ENCODE data around the gene NDUFV2.

The NDUFV2 gene

GRCh38 chr18:9058406-9058805 lies 44.1 kb upstream of the NDUFV2 start:
- no peak overlapping the region for H3K4me3 ChIP-seq (ENCODE audit: low read depth, low read length)
- TF ChIP-seq POLR2A (IDR thresholded peaks at IDR 0.05; ENCODE audit: extremely low read depth, insufficient read length) (no peak), CTCF (IDR thresholded peaks at IDR 0.05; ENCODE audit: low read depth, low read length) (no peak), MAX (IDR thresholded peaks at IDR 0.05; ENCODE audit: low read depth, low read length) (no peak), MYC (IDR thresholded peaks at IDR 0.05; ENCODE audit: low read depth, low read length) (no peak)
- no peak for DNase-seq (ENCODE audit: low read depth)

- TF ChIP-seq POLR2A (IDR thresholded peaks at IDR 0.05; ENCODE audit: extremely low read depth, insufficient read length), result no peak
- no peak for TF ChIP-seq MYC (IDR thresholded peaks at IDR 0.05; ENCODE audit: low read depth, low read length)
- no peak for TF ChIP-seq MAX (IDR thresholded peaks at IDR 0.05; ENCODE audit: low read depth, low read length)
- TF ChIP-seq CTCF (IDR thresholded peaks at IDR 0.05; ENCODE audit: low read depth, low read length), result no peak
- H3K4me3 ChIP-seq (ENCODE audit: low read depth, low read length), result no peak overlapping the region
- no peak for DNase-seq (ENCODE audit: low read depth)
Measured at GRCh38 chr18:9062418-9062751, 40.1 kb upstream of the NDUFV2 start.

GRCh38 chr18:9065864-9066263 lies 36.6 kb upstream of the NDUFV2 start:
- no peak for DNase-seq (ENCODE audit: low read depth)
- H3K4me3 ChIP-seq (ENCODE audit: low read depth, low read length), result no peak overlapping the region
- TF ChIP-seq MYC (IDR thresholded peaks at IDR 0.05; ENCODE audit: low read depth, low read length), result no peak
- TF ChIP-seq POLR2A (IDR thresholded peaks at IDR 0.05; ENCODE audit: extremely low read depth, insufficient read length), result no peak
- no peak for TF ChIP-seq CTCF (IDR thresholded peaks at IDR 0.05; ENCODE audit: low read depth, low read length)

- TF ChIP-seq MYC (IDR thresholded peaks at IDR 0.05; ENCODE audit: low read depth, low read length), result no peak
- TF ChIP-seq MAX (IDR thresholded peaks at IDR 0.05; ENCODE audit: low read depth, low read length), result no peak
- TF ChIP-seq POLR2A (IDR thresholded peaks at IDR 0.05; ENCODE audit: extremely low read depth, insufficient read length), result no peak
- TF ChIP-seq CTCF (IDR thresholded peaks at IDR 0.05; ENCODE audit: low read depth, low read length), result no peak
- no peak for DNase-seq (ENCODE audit: low read depth)
- H3K4me3 ChIP-seq (ENCODE audit: low read depth, low read length), result no peak overlapping the region
Measured at GRCh38 chr18:9066358-9066757, 36.1 kb upstream of the NDUFV2 start.

GRCh38 chr18:9066817-9067306 lies 35.6 kb upstream of the NDUFV2 start:
- DNase-seq (ENCODE audit: low read depth), result no peak
- no peak overlapping the region for H3K4me3 ChIP-seq (ENCODE audit: low read depth, low read length)
- TF ChIP-seq MYC (IDR thresholded peaks at IDR 0.05; ENCODE audit: low read depth, low read length), result no peak
- TF ChIP-seq POLR2A (IDR thresholded peaks at IDR 0.05; ENCODE audit: extremely low read depth, insufficient read length), result no peak
- TF ChIP-seq MAX (IDR thresholded peaks at IDR 0.05; ENCODE audit: low read depth, low read length), result no peak
- no peak for TF ChIP-seq CTCF (IDR thresholded peaks at IDR 0.05; ENCODE audit: low read depth, low read length)

- no peak overlapping the region for H3K4me3 ChIP-seq (ENCODE audit: low read depth, low read length)
- no peak for DNase-seq (ENCODE audit: low read depth)
- TF ChIP-seq POLR2A (IDR thresholded peaks at IDR 0.05; ENCODE audit: extremely low read depth, insufficient read length) (no peak), MYC (IDR thresholded peaks at IDR 0.05; ENCODE audit: low read depth, low read length) (no peak), CTCF (IDR thresholded peaks at IDR 0.05; ENCODE audit: low read depth, low read length) (no peak), MAX (IDR thresholded peaks at IDR 0.05; ENCODE audit: low read depth, low read length) (no peak)
Measured at GRCh38 chr18:9067823-9068222, 34.7 kb upstream of the NDUFV2 start.

Data from NB4 (cell line).